Stimulated activated CD4-positive, alpha-beta T cell treated with anti-CD3 and anti-CD28 coated beads, Interleukin-4, amount 100 ng/mL, for 1 hour (primary cell): ENCODE measurements around the gene RSAD2.
"Not testable (repeated sequence)": the region's sequence is repeated elsewhere in the genome, so short reads cannot be mapped to it uniquely, and the experiment has no call there.

ENCODE experiments used
- DNase-seq: peaks from one replicate; pipeline ENCODE4 v3.0.0-alpha.2; 2020

RSAD2 gene, protein sequence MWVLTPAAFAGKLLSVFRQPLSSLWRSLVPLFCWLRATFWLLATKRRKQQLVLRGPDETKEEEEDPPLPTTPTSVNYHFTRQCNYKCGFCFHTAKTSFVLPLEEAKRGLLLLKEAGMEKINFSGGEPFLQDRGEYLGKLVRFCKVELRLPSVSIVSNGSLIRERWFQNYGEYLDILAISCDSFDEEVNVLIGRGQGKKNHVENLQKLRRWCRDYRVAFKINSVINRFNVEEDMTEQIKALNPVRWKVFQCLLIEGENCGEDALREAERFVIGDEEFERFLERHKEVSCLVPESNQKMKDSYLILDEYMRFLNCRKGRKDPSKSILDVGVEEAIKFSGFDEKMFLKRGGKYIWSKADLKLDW

DNA sequence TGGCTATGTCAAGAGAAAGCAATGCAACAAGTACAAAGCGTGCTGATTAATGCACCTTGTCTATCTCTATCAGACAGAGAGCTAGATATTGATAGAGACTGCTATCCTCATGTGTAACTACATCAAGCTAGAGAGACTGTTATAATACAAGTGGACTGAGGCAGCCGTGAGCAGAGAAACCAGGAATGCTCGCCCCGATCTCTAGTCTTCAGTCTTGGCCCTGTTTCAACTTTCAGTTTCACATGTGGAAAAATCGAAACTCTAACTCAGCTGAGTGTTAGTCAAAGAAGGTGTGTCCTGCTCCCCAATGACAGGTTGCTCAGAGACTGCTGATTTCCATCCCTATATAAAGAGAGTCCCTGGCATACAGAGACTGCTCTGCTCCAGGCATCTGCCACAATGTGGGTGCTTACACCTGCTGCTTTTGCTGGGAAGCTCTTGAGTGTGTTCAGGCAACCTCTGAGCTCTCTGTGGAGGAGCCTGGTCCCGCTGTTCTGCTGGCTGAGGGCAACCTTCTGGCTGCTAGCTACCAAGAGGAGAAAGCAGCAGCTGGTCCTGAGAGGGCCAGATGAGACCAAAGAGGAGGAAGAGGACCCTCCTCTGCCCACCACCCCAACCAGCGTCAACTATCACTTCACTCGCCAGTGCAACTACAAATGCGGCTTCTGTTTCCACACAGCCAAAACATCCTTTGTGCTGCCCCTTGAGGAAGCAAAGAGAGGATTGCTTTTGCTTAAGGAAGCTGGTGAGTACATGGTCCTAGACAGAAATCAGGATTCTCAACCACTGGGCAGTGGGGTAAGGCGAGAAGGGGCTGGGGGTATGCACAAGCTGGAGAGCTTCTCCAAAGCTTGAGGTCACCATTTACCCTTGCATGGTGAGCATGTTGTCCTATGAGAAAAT lies at the start of gene RSAD2:
Gene RSAD2 (plus strand): TSS at position 376 of the 903 bp plus-strand sequence. CDS start 24 bp downstream, at position 400.
- no peak for DNase-seq

DNA sequence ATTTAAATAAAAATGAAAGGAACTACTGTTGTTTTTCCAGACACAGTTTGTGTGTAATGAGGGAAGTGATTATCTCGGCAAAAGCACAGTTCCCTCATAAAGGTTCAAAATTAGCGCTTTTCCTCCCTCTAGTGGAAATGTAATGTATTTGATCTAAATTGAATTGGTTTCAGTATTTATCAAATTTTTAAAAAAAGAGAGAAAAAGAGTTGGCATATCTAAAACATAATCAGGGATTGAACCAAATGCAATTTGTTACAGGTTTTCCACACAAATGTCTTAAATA lies 49.3 kb upstream of the RSAD2 start:
- DNase-seq = no peak

DNA sequence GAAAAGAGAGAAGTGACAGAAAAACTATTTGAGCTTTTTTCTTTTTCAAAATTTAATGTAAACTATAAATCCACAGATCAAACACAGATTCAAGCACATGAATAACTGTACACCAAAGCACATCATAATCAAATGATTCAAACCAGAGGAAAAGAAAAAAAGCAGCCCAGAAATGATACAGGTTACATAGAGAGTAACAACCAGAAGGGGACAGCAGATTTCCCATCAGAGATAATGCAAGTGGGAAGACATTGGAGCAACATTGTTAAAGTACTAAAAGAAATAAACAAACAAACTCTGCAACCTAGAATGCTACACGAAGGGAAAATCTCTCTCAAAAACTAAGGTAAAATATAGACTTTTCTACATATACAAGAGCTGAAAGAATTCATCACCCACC lies 46.3 kb upstream of the RSAD2 start:
- DNase-seq = no peak

DNA sequence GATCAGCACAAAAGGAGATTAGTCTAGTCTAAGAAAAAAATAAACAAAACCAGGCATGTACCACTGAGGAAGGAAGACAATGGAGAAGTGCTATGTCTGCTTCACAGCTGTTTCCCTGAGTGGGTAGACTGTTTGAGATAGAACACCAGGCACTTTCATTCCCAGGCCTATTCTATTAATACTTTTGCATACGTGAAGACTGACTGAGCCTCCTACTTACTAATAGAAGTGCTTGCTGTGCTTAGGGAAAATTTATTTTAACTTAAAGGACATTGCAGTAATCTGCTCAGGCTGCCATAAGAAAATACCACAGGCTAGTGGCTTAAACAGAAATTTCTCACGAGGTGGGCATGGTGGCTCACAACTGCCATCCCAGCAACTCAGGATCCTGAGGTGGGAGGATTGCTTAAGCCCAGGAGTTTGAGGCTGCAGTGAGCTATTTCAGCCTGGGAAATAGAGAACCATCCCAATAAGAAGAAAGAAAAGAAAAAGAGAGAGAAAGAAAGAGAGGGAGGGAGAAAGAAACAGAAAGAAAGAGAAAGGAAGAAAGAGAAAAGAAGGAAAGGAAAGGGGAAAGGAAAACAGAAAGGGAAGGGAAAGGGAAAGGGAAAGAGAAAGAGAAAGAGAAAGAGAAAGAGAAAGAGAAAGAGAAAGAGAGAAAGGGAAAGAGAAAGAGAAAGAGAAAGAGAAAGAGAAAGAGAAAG lies 44.8 kb upstream of the RSAD2 start:
- no peak for DNase-seq

DNA sequence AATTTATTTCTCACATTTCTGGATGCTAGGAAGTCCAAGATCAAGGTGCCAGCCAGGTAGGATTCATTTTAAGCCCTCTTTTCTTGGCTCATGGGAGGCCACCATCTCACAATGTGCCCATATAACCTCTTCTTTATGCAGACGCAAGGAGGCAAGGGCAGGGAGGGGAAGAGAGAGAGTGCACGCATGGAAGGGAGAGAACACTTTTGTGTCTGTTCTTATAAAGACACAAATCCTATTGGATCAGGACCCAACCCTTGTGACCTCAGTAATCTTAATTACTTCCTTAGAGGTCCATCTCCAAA lies 44.3 kb upstream of the RSAD2 start:
- no peak for DNase-seq

DNA sequence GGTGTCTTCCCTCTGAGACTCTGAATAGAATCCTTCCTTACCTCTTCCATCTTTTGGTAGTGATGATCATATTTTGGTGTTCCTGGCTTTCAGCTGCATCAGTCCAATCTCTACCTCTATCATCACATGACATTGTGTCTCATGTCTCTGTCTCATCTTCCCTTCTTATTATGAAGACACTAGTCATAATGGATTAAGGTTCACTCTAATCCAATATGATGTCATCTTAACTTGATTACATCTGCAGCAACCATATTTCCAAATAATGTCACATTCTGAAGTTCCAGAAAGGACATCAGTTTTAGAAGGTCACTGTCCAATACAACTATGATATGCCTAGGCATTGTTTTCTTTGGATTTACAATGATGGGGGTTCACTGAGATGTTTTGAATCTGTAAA lies 43.4 kb upstream of the RSAD2 start:
- DNase-seq = no peak

DNA sequence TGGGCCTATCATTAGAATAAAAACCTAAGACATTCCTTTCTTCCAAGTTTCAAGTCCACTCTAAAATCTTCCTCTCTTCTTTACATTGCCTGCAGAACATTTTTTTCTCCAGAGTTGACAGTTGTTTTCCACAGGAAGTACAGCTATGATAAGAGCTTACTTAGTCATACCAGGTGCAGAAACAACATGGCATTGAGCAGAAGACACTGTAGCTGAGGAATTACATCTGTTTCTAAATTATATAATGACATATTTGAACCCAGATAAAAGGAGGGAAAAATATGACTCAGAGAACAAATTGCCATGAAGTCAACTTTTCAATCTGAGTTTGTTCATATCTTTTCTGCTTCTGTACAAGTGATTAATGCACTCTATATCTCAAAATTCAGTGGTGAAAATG lies 42.1 kb upstream of the RSAD2 start:
- no peak for DNase-seq

DNA sequence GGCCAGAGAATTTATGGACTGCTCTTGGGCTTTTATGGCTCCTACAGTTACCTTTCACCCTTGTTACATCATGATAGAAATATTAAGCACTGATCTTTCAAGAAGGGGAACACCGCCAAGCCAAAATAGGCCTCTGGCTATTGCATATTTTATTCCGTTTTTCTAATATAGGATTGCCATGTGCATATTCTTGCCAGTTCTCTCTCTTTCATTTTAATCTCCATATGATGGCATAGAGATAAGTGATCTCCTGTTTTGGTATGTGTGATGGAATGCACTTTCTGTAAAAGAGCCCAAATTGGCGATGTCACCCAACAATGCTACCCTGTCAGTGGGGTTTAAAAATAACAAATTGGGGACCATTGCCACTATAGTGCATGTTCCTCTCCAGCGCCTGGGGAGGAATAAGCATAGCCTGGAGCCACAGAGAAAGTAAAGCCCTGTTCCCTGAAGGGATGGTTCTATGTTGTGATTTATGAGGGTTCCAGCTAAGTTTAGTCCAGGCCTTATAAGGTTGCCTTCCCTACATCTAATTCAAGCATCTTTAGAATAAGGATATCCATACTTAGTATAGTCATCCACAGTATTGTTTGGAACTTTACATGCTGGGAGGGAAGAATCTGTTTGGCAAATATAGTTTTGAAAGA lies 38.8 kb upstream of the RSAD2 start:
- DNase-seq = no peak

DNA sequence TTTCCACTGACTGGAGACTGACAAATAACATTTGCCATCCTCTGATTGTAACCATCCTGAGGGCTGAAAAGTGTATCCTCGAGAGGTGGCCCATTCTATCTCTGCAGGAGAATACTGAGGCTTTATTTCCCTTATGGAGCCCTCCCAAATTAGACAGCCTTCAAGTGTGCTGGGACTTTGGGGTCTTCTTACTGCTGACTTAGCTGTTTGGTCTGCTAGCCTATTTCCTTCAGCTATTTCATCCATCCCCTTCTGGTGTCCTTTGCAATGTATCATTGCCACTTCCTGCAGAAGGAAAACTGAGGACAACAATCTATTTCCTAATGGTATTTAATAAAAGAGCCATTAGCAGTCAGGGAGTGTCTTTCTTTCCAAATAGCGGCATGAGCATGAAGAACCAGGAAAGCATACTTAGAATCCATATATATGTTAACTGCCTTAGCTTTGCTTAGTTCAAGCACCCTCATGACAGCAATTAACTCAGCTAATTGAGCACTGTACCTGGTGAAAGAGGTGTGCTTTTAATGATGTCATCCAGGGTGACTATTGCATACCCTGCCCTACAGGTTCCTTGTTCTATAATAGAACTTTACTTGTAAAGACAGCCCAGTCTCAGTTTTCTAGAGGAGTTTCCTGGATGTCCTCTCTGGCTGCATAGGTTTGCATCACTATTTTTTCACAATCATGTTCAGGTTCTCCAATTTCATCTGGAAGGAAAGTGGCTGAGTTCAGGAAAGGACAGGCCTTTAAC lies 35.9 kb upstream of the RSAD2 start:
- DNase-seq = no peak

DNA sequence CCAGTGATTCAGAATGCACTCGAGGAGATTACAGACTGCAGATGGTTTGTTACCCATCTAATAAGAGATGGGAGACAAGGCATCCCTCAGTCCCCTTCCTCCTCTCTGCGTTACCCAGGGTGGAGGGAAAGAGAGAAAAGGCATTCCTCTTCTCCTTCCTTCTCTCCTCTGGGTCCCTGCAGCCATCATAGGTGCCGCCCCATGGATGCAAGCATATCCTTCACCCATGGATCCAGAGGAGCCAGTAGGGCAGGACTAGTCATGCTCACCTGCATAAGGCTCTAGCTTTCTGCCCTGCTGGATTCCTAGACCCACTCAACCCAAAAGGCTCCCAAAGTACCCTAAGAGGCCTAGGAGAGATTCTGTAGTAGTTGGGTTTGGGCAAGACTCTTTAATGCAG lies 32.3 kb upstream of the RSAD2 start:
- DNase-seq = no peak

DNA sequence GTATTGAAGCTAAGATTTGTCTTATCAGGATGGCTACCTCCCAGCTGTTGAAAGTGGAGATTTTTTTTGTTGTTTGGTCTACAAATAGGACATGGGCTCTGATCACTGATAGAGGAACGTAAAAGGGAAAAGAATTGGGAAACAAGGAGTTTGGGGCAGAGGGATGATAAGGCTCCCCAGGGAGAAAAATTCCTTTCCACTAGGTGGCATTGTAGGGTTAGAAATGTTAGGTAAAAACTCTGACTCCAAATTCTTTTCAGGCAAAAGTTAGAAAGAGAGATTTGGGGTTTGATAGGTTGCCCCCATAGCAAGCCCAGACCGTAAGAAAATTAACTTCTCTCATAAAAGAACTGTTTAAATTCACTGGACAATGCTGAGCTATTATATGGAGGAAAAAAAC lies 31.7 kb upstream of the RSAD2 start:
- DNase-seq = no peak

DNA sequence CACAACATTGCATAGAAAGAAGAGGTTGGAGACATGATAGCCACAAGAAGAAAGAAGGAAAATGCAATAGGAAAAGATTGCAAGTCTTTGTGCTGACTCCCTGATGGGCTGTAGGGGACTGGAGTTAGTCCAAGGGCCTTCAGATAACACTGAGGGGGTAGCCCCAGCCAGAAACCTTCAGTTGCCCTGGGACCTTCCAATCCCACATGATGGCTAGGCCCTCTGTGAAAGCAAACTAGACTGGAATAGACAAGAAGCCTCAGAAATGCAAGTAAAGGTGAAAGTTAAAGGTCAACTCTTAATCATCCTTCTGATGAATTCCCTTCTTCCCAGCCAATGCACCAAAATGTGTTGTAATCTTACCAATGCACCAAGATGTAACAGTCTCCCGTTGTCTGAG lies 31.0 kb upstream of the RSAD2 start:
- no peak for DNase-seq

DNA sequence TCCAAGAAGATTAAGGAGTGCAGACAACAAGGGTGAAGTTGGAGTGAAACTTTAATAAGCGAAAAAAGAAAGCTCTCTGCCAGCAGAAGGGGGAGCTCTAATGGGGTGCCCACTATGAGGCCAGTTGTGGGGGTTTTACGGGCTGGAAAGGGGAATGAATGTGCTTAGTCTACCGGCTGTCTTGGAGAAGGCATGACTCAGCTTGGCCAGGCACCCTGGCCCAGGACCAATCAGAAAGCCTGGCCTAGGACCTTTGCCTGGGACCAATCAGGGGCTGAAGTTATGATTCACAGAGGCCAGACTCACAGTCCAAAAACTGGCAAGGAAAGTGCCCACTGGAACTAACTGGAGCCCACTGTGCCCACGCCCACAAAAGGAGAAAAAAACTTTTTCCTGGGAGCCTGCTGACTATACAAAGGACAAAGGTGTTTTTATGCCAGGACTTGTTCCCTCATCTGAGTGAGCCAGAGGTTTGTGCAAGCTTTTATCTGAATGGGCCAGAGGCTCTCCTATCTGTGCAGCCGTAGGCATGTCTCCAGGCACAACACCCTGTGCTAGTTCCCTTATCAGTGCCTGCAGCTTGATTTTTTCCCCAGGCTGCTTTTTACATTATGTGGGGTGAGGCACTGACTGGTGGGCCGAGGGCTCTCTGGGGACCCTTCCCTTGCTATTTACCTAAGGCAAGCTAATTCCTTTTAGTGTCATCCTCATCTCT lies 30.5 kb upstream of the RSAD2 start:
- DNase-seq = no peak

DNA sequence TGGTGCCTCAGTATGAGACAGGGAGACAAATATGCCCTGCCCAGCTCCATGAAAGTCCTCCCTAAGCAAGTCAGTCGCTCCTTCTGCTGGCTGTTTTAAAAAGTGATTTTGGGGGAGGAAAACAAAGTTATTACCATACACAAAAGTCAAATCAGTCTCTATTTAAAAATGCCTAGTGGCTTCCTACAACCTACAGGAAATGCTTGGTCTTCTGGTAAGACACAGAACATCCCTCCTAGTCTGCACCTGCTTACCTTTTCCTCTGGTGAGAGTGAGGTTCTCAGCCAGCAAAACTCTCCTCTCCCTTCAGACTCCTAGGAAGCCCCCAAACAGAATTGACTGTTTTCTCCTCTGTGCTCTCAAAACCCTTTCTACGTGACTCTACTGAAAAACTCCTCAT lies 25.4 kb upstream of the RSAD2 start:
- no peak for DNase-seq

DNA sequence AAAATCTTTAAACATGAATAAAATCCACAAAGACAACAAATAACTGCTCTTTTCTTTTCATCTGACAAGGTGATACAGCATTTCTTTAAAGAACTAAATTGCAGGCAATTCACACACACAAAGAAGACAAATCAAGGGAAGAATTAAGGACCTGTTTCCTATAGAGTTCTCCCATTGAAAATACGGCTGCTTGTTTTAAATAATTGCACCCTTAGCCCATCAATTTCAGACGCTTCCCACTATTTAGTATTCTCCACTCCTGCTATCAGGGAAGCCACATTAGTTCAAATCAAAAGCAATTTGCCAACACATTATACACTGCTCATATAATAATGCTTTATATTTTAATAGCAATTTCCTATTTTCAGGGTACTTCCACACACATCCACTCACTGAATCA lies 23.2 kb upstream of the RSAD2 start:
- DNase-seq = no peak

DNA sequence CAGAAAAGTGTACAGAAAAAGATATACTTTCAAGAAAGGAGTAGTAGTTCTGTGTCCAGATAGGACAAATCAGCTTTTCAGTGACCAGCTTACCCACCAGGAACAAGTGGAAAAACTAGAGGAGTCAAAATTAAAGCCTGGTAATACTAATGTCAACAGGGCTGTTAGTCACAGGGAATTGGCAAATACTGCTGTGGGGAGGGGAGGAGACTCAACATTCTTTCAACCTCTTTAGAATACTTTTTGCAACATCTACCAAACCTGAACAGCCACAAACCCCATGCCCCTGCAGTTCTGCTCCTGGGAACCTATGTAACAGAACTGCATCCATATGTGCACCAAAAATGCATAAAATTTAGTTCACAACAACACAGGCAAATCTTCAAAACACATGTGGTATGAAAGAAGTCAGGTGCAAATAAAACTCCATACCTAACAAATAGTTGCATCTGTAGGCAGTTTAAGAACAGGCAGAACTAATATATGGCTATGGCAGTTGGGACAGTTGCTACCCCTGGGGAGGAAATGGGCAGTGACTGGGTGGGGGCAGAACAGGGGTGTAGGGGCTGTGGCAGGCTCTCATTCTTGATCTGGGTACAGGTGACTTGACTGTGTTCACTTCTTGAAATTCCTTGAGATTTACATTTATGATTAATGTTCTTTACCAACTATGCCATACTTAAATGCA lies 21.6 kb upstream of the RSAD2 start:
- no peak for DNase-seq

DNA sequence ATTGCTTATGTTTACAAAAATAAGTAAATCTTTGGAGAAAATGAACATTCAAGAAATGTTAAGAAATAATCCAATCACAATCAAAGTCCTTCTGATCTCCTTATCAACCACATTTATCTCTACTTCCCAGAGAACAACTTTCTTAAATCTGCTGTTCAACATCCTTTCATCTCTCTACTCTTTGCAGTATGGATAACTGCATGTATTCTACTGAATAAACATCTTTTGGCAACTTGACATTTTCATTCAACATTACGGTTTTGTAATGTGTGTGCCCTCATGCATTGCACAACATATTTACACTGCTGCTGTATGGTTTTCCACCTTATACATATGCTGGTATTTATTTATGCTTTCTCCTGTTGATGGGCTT lies 21.0 kb upstream of the RSAD2 start:
- DNase-seq = no peak

DNA sequence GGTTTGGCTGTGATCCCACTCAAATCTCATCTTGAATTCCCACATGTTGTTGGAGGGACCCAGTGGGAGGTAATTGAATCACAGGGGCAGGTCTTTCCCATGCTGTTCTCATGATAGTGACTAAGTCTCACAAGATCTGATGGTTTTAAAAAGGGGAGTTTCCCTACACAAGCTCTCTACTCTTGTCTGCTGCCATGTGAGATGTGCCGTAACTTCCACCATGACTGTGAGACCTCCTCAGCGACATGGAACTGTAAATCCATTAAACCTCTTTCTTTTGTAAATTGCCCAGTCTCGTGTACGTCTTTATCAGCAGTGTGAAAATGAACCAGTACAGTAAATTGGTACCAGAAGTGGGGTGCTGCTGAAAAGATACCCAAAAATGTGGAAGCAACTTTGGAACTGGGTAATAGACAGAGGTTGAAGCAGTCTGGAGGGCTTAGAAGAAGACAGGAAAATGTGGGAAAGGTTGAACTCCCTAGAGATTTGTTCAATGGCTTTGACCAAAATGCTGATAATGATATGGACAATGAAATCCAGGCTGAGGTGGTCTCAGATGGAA lies 19.0 kb upstream of the RSAD2 start:
- DNase-seq = not testable (repeated sequence)

DNA sequence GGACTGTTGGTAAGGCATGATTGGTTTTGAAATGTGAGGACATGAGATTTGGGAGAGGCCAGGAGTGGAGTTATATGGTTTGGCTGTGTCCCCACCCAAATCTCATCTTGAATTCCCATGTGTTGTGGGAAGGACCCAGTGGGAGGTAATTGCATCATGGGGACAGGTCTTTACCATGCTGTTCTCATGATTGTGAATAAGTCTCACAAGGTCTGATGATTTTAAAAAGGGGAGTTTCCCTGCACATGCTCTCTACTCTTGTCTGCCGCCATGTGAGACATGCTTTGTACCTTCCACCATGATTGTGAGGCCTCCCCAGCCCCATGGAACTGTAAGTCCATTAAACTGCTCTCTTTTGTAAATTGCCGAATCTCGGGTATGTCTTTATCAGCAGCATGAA lies 17.3 kb upstream of the RSAD2 start:
- DNase-seq = no peak

DNA sequence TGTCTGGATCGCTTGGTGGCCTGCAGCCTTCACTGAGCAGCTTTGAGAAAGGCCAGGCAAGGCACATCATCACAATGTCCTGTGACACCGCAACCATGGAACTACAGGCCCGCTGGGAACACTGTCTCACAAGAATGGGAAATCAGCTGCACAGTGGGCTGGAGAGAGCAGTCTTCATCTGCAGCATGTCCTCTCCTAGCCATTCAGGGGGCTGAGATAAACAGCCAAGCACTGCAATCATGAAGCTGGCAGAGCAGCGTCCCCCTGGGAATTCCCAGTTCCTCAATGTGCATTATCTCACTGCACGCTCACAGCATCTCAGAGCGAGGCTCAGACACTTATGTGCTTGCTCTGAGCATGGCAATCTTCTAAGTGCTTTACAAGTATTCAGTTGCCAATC lies 13.8 kb upstream of the RSAD2 start:
- no peak for DNase-seq

DNA sequence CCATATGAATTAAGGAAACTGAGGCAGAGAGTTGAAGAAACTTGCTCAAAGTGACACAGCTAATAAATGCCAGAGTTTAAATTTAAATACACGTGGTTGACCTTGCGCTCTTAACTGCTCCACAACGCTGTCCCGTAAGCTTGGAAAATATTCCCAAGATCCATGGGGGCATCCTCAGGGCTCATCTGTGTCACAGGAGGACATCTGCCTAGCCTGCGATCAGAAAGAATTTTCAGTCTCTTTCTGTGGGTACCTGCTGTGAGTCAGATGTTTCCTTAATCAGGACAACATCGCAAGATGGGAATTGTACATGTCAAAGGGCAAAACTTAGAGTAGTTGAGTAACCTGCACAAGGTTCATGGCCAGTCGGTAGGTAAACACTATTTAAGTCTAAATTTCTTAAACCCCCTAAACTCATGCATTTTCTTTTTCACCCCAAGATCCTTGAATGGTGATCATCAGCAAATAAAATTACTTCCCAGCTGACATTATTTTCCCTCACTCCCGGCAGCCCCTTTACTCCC lies 13.3 kb upstream of the RSAD2 start:
- no peak for DNase-seq
